Fibroblast of villous mesenchyme (primary cell): ENCODE measurements around the gene NUP62. TPM values are rescaled to one million over a fixed set of nuclear protein-coding genes. Genes with fewer than 3 reads are reported as not detected.

Experiments
- DNase-seq: peaks from one replicate; pipeline ENCODE4 v3.0.0-alpha.2; 2010; ENCODE audit warnings: low read depth
- H3K4me3 ChIP-seq: 2 replicates; pipeline ENCODE4 v1.5.1; 2011; ENCODE audit warnings: low read depth, mild to moderate bottlenecking, low read length
- CTCF ChIP-seq: IDR thresholded peaks from 2 replicates; pipeline ENCODE4 v1.5.1; 2012; ENCODE audit warnings: low read depth, mild to moderate bottlenecking, low read length; ENCODE audit not compliant: insufficient read depth
- total RNA-seq: library from RNA; depleted of rRNA; stranded (reverse); fragments of >200 nt; gene quantifications from 2 replicates; pipeline ENCODE4 v1.2.3, GENCODE V29; 2012

NUP62 gene
- total RNA-seq, 1 donor, result 43.2 TPM

GRCh38 chr19:49875857-49876421 is 53.4 kb downstream of the NUP62 start:
- H3K4me3 ChIP-seq, result peak overlapping the region; percentile 95
- DNase-seq, result peak; percentile 52
- no peak for TF ChIP-seq CTCF

- H3K4me3 ChIP-seq, result peak overlapping the region; percentile 95
- no peak for DNase-seq
- TF ChIP-seq CTCF, result no peak
Measured at GRCh38 chr19:49875177-49875576, 54.1 kb downstream of the NUP62 start.

GRCh38 chr19:49874503-49875157 is 54.7 kb downstream of the NUP62 start:
- no peak for TF ChIP-seq CTCF
- H3K4me3 ChIP-seq, result peak overlapping the region; percentile 95
- no peak for DNase-seq

GRCh38 chr19:49873834-49874233 is 55.5 kb downstream of the NUP62 start:
- DNase-seq, result no peak
- H3K4me3 ChIP-seq, result no peak overlapping the region
- TF ChIP-seq CTCF, result no peak

- TF ChIP-seq CTCF, result no peak
- no peak for DNase-seq
Measured at GRCh38 chr19:49873129-49873521, 56.2 kb downstream of the NUP62 start.

GRCh38 chr19:49872245-49873128 is 56.8 kb downstream of the NUP62 start:
- TF ChIP-seq CTCF, result no peak
- no peak for DNase-seq
- H3K4me3 ChIP-seq, result no peak overlapping the region

More at GRCh38 chr19:49873129-49873521, 56.2 kb downstream of the NUP62 start:
- no peak overlapping the region for H3K4me3 ChIP-seq
